ENCODE measurements around the gene HTR2A. TPM values are rescaled to one million over a fixed set of nuclear protein-coding genes. Genes with fewer than 3 reads are reported as not detected.

The HTR2A gene
- total RNA-seq, 1 experiment from 2014 or later, result not detected

DNA sequence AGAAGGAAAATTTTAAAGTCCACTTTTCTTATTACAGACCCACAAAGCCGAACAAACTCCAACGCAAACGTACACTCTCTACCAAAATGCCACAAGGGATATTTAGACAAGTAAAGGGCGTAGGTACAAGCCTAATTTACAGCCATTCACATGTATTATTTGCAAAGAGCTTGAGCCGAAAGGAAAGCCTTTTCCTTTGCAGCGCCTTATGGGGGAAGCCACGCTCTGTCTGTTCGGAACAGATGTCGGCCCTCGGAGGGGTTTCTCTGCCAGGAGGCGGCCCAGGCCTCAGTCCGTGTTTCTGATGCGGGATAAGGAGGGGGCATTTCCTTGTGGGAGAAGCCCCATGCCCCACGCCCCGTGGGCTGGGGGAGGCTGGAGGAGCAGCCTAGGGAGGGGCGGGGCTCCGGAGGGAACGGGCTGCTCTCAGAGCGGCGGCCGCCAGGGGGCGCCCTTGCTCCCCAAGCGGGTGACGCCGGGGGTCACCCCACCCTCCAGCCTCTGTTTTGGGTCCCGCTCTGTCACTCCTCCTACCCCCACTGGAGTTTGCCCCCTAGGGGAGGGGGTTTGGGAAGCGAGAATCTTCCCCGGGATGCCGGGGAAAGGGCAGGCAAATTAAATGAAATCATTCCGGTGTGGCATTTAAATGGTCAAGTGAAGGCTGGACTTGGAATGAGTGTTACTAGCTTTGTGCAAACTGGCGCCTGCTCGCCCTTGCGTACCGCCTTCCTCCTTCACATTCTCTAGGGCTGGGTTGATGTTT, 2.9 kb downstream of the HTR2A start:
- H3K9me3 ChIP-seq (ENCODE audit: low read length), result no peaks in the 10 kb centered on the region
- no peaks in the 10 kb centered on the region for H4K20me1 ChIP-seq (ENCODE audit: insufficient read depth, low read depth, low read length)
- no peaks in the 10 kb centered on the region for H3K4me1 ChIP-seq (ENCODE audit: low read length)
- H3K9ac ChIP-seq (ENCODE audit: low read length), result no peak overlapping the region
- no peak overlapping the region for H2AFZ ChIP-seq (ENCODE audit: low read length)
- peak; percentile 82 for DNase-seq
- no peaks in the 10 kb centered on the region for H3K9me2 ChIP-seq (replicated peaks; ENCODE audit: insufficient read depth, low read length)
- no peak overlapping the region for H3K4me3 ChIP-seq (ENCODE audit: low read length)
- H3K4me2 ChIP-seq (ENCODE audit: low read depth, low read length, poor library complexity, severe bottlenecking), result no peak overlapping the region
- no peaks in the 10 kb centered on the region for H3K79me2 ChIP-seq (ENCODE audit: low read length)
- H3K27me3 ChIP-seq (ENCODE audit: low read length), result no peaks in the 10 kb centered on the region
- no peak overlapping the region for H3K27ac ChIP-seq (ENCODE audit: low read length)
- H3K36me3 ChIP-seq (ENCODE audit: insufficient read depth, low read length), result no peaks in the 10 kb centered on the region

GRCh38 chr13:46893221-46893740, 3.6 kb downstream of the HTR2A start:
- Histone ChIP-seq H3K27me3 (ENCODE audit: low read length) (no peaks in the 10 kb centered on the region), H3K4me2 (ENCODE audit: low read depth, low read length, poor library complexity, severe bottlenecking) (no peak overlapping the region), H3K4me1 (ENCODE audit: low read length) (no peaks in the 10 kb centered on the region), H3K9ac (ENCODE audit: low read length) (no peak overlapping the region), H3K9me3 (ENCODE audit: low read length) (no peaks in the 10 kb centered on the region), H3K9me2 (replicated peaks; ENCODE audit: insufficient read depth, low read length) (no peaks in the 10 kb centered on the region), H3K79me2 (ENCODE audit: low read length) (no peaks in the 10 kb centered on the region), H3K36me3 (ENCODE audit: insufficient read depth, low read length) (no peaks in the 10 kb centered on the region), H2AFZ (ENCODE audit: low read length) (no peak overlapping the region), H3K27ac (ENCODE audit: low read length) (no peak overlapping the region), H4K20me1 (ENCODE audit: insufficient read depth, low read depth, low read length) (no peaks in the 10 kb centered on the region), H3K4me3 (ENCODE audit: low read length) (no peak overlapping the region)
- DNase-seq, result no peak

GRCh38 chr13:46885018-46885417, 11.8 kb downstream of the HTR2A start:
- H4K20me1 ChIP-seq (ENCODE audit: insufficient read depth, low read depth, low read length), result no peaks in the 10 kb centered on the region
- no peak overlapping the region for H3K9ac ChIP-seq (ENCODE audit: low read length)
- H2AFZ ChIP-seq (ENCODE audit: low read length), result no peak overlapping the region
- H3K27ac ChIP-seq (ENCODE audit: low read length), result no peak overlapping the region
- no peaks in the 10 kb centered on the region for H3K79me2 ChIP-seq (ENCODE audit: low read length)
- no peaks in the 10 kb centered on the region for H3K9me2 ChIP-seq (replicated peaks; ENCODE audit: insufficient read depth, low read length)
- no peaks in the 10 kb centered on the region for H3K27me3 ChIP-seq (ENCODE audit: low read length)
- no peak overlapping the region for H3K4me2 ChIP-seq (ENCODE audit: low read depth, low read length, poor library complexity, severe bottlenecking)
- no peak for DNase-seq
- no peaks in the 10 kb centered on the region for H3K9me3 ChIP-seq (ENCODE audit: low read length)
- H3K36me3 ChIP-seq (ENCODE audit: insufficient read depth, low read length), result no peaks in the 10 kb centered on the region
- no peak overlapping the region for H3K4me3 ChIP-seq (ENCODE audit: low read length)
- no peaks in the 10 kb centered on the region for H3K4me1 ChIP-seq (ENCODE audit: low read length)

DNA sequence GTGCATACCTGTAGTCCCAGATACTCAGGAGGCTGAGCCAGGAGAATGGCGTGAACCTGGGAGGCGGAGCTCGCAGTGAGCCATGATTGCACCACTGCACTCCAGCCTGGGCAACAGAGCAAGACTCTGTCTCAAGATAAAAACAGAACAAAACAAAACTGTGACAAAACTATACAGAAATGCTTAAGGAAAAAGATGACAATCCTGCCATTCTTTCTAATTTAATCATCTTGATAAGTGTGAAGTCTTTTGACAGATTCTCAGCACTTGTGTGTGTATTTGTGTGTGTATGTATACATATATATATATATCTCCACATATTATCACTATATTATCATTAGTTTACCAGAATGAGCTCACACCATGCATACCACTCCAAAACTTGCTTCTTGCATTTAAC, 12.3 kb downstream of the HTR2A start:
- no peak overlapping the region for H3K27ac ChIP-seq (ENCODE audit: low read length)
- H3K27me3 ChIP-seq (ENCODE audit: low read length), result no peaks in the 10 kb centered on the region
- H3K9me2 ChIP-seq (replicated peaks; ENCODE audit: insufficient read depth, low read length), result no peaks in the 10 kb centered on the region
- H3K9ac ChIP-seq (ENCODE audit: low read length), result no peak overlapping the region
- no peaks in the 10 kb centered on the region for H3K36me3 ChIP-seq (ENCODE audit: insufficient read depth, low read length)
- H4K20me1 ChIP-seq (ENCODE audit: insufficient read depth, low read depth, low read length), result no peaks in the 10 kb centered on the region
- H3K4me1 ChIP-seq (ENCODE audit: low read length), result no peaks in the 10 kb centered on the region
- H3K4me2 ChIP-seq (ENCODE audit: low read depth, low read length, poor library complexity, severe bottlenecking), result no peak overlapping the region
- H3K4me3 ChIP-seq (ENCODE audit: low read length), result no peak overlapping the region
- DNase-seq, result no peak
- H3K79me2 ChIP-seq (ENCODE audit: low read length), result no peaks in the 10 kb centered on the region
- no peak overlapping the region for H2AFZ ChIP-seq (ENCODE audit: low read length)
- H3K9me3 ChIP-seq (ENCODE audit: low read length), result no peaks in the 10 kb centered on the region

GRCh38 chr13:46881621-46882020, 15.2 kb downstream of the HTR2A start:
- no peak for DNase-seq
- no peaks in the 10 kb centered on the region for H3K9me3 ChIP-seq (ENCODE audit: low read length)
- H3K27me3 ChIP-seq (ENCODE audit: low read length), result no peaks in the 10 kb centered on the region
- no peaks in the 10 kb centered on the region for H4K20me1 ChIP-seq (ENCODE audit: insufficient read depth, low read depth, low read length)
- H3K4me2 ChIP-seq (ENCODE audit: low read depth, low read length, poor library complexity, severe bottlenecking), result no peak overlapping the region
- no peak overlapping the region for H3K27ac ChIP-seq (ENCODE audit: low read length)
- H3K4me1 ChIP-seq (ENCODE audit: low read length), result no peaks in the 10 kb centered on the region
- no peak overlapping the region for H2AFZ ChIP-seq (ENCODE audit: low read length)
- H3K36me3 ChIP-seq (ENCODE audit: insufficient read depth, low read length), result no peaks in the 10 kb centered on the region
- H3K9me2 ChIP-seq (replicated peaks; ENCODE audit: insufficient read depth, low read length), result no peaks in the 10 kb centered on the region
- H3K79me2 ChIP-seq (ENCODE audit: low read length), result no peaks in the 10 kb centered on the region
- no peak overlapping the region for H3K9ac ChIP-seq (ENCODE audit: low read length)
- no peak overlapping the region for H3K4me3 ChIP-seq (ENCODE audit: low read length)

- no peaks in the 10 kb centered on the region for H3K79me2 ChIP-seq (ENCODE audit: low read length)
- no peaks in the 10 kb centered on the region for H3K27me3 ChIP-seq (ENCODE audit: low read length)
- H3K4me2 ChIP-seq (ENCODE audit: low read depth, low read length, poor library complexity, severe bottlenecking), result no peak overlapping the region
- no peaks in the 10 kb centered on the region for H3K36me3 ChIP-seq (ENCODE audit: insufficient read depth, low read length)
- no peaks in the 10 kb centered on the region for H3K4me1 ChIP-seq (ENCODE audit: low read length)
- no peak overlapping the region for H2AFZ ChIP-seq (ENCODE audit: low read length)
- no peak overlapping the region for H3K9ac ChIP-seq (ENCODE audit: low read length)
- no peak overlapping the region for H3K27ac ChIP-seq (ENCODE audit: low read length)
- H3K4me3 ChIP-seq (ENCODE audit: low read length), result no peak overlapping the region
- no peaks in the 10 kb centered on the region for H4K20me1 ChIP-seq (ENCODE audit: insufficient read depth, low read depth, low read length)
- no peaks in the 10 kb centered on the region for H3K9me2 ChIP-seq (replicated peaks; ENCODE audit: insufficient read depth, low read length)
- no peak for DNase-seq
- no peaks in the 10 kb centered on the region for H3K9me3 ChIP-seq (ENCODE audit: low read length)
These were observed 22.8 kb downstream of the HTR2A start for GRCh38 chr13:46874006-46874405.

DNA sequence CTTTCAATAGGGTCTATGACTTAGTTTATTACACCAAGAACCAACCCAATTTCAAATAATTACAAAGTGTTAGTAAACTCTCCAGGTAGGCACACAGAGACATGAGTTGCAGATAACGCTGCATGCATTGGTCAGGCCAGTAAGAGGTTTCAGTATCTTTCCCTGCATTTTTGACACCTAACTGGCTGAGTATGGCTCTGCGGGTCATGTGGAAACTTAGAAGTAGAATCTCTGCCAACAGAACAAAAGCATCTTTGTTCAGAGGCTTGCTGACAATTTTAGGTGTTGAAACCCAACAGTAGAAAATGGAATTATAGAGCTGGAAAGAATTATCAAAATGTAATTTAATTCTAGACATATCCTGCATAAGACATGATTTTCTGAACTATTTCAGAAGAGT, 25.3 kb downstream of the HTR2A start:
- no peak overlapping the region for H3K27ac ChIP-seq (ENCODE audit: low read length)
- no peak overlapping the region for H3K4me2 ChIP-seq (ENCODE audit: low read depth, low read length, poor library complexity, severe bottlenecking)
- H3K9me2 ChIP-seq (replicated peaks; ENCODE audit: insufficient read depth, low read length), result no peaks in the 10 kb centered on the region
- no peaks in the 10 kb centered on the region for H3K79me2 ChIP-seq (ENCODE audit: low read length)
- H3K4me3 ChIP-seq (ENCODE audit: low read length), result no peak overlapping the region
- no peak overlapping the region for H3K9ac ChIP-seq (ENCODE audit: low read length)
- no peaks in the 10 kb centered on the region for H3K9me3 ChIP-seq (ENCODE audit: low read length)
- no peaks in the 10 kb centered on the region for H3K4me1 ChIP-seq (ENCODE audit: low read length)
- H3K27me3 ChIP-seq (ENCODE audit: low read length), result no peaks in the 10 kb centered on the region
- no peaks in the 10 kb centered on the region for H3K36me3 ChIP-seq (ENCODE audit: insufficient read depth, low read length)
- no peaks in the 10 kb centered on the region for H4K20me1 ChIP-seq (ENCODE audit: insufficient read depth, low read depth, low read length)
- no peak for DNase-seq
- H2AFZ ChIP-seq (ENCODE audit: low read length), result no peak overlapping the region

DNA sequence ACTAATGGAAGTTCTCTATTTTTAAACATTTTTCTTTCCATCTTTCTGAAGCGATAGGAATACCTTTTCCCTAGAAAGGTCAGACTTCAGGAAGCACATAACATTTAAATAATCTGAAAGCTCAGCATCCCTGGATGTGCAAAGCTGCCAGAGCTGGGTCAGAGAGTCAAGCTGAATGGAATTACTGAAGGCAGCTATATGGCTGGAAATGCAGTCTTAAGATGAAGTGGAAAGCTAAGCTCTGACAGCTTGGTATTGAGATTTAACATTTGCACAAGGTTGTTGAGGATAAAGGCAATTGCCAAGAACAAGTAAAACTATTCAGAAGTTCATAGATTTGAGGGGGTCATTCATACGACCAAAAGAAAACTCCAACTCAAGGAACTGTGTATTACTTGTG, 28.8 kb downstream of the HTR2A start:
- no peaks in the 10 kb centered on the region for H4K20me1 ChIP-seq (ENCODE audit: insufficient read depth, low read depth, low read length)
- H3K27ac ChIP-seq (ENCODE audit: low read length), result no peak overlapping the region
- H3K9ac ChIP-seq (ENCODE audit: low read length), result no peak overlapping the region
- no peak for DNase-seq
- H3K4me1 ChIP-seq (ENCODE audit: low read length), result no peaks in the 10 kb centered on the region
- no peaks in the 10 kb centered on the region for H3K9me3 ChIP-seq (ENCODE audit: low read length)
- no peak overlapping the region for H2AFZ ChIP-seq (ENCODE audit: low read length)
- H3K36me3 ChIP-seq (ENCODE audit: insufficient read depth, low read length), result no peaks in the 10 kb centered on the region
- H3K9me2 ChIP-seq (replicated peaks; ENCODE audit: insufficient read depth, low read length), result no peaks in the 10 kb centered on the region
- no peak overlapping the region for H3K4me3 ChIP-seq (ENCODE audit: low read length)
- no peaks in the 10 kb centered on the region for H3K79me2 ChIP-seq (ENCODE audit: low read length)
- no peak overlapping the region for H3K4me2 ChIP-seq (ENCODE audit: low read depth, low read length, poor library complexity, severe bottlenecking)
- no peaks in the 10 kb centered on the region for H3K27me3 ChIP-seq (ENCODE audit: low read length)

All from Karpas-422 (cell line).